Vagina (tissue), 2 donors: ENCODE measurements around the gene ZNF423.

Experiments used
- POLR2A ChIP-seq, 2 donors: fragments of 450-650 bp; IDR thresholded peaks; one replicate each; pipeline ENCODE4 v1.6.1; 2017; ENCODE audit warnings: antibody characterized with exemption in 2 of 2, mild to moderate bottlenecking in 2 of 2, moderate library complexity in 2 of 2
- TF ChIP-seq, protein P1 (sequence below), 3 experiments: fragments of 450-650 bp in 2 of 3; fragments of 200-600 bp in 1 of 3; sonication (generic) in 1 of 3; IDR thresholded peaks; one replicate each; pipeline ENCODE4 v1.5.1; 2017 to 2019; ENCODE audit warnings: antibody characterized with exemption in 3 of 3, mild to moderate bottlenecking in 2 of 3, moderate library complexity in 2 of 3

DNA sequence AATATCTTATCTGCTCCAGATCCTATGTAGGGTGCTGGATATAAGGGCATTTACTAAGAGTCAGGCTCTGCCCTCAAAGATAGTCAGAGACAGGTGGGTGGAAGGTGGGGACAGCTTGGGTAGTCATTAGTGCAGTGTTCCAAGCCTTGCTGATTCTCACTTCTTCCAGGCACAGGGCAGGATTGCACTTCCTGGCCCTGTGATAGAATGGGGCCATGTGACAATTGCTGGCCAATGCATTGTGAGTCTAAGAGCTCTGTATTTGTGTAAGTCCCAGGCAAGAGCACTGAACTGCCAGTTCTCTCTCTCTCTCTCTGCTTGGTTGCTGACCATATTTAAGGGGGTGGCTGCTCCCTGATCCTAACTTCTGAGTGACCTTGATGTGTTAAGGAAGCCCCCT, 370.2 kb downstream of the ZNF423 start:
- TF ChIP-seq, protein P1, sequence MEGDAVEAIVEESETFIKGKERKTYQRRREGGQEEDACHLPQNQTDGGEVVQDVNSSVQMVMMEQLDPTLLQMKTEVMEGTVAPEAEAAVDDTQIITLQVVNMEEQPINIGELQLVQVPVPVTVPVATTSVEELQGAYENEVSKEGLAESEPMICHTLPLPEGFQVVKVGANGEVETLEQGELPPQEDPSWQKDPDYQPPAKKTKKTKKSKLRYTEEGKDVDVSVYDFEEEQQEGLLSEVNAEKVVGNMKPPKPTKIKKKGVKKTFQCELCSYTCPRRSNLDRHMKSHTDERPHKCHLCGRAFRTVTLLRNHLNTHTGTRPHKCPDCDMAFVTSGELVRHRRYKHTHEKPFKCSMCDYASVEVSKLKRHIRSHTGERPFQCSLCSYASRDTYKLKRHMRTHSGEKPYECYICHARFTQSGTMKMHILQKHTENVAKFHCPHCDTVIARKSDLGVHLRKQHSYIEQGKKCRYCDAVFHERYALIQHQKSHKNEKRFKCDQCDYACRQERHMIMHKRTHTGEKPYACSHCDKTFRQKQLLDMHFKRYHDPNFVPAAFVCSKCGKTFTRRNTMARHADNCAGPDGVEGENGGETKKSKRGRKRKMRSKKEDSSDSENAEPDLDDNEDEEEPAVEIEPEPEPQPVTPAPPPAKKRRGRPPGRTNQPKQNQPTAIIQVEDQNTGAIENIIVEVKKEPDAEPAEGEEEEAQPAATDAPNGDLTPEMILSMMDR (IDR thresholded peaks at IDR 0.05), result no peak
- no peak for TF ChIP-seq POLR2A (IDR thresholded peaks at IDR 0.05)
